ENCODE data around the gene CYTIP. TPM values are rescaled to one million over a fixed set of nuclear protein-coding genes. Genes with fewer than 3 reads are reported as not detected.
"Not testable (repeated sequence)": the region's sequence is repeated elsewhere in the genome, so short reads cannot be mapped to it uniquely, and the experiment has no call there.

CYTIP gene
- total RNA-seq, 1 donor from 2014 or later: 40.5 TPM

- intact Hi-C loops (cut with DNase I): no loop called here
- ATAC-seq: peak; percentile 20 to 32
- DNase-seq: peak; percentile 47
- H3K27me3 ChIP-seq (ENCODE audit: low read depth): no peaks in the 10 kb centered on the region
- no peaks in the 10 kb centered on the region for H3K36me3 ChIP-seq
- no peak for TF ChIP-seq CTCF (IDR thresholded peaks at IDR 0.05)
- H3K9me3 ChIP-seq: no peaks in the 10 kb centered on the region
- no peak overlapping the region for H3K4me3 ChIP-seq
- peak overlapping the region; percentile 40 for H3K27ac ChIP-seq
- peaks cover 36% of the 10 kb centered on the region for H3K4me1 ChIP-seq
These were observed 28.2 kb downstream of the CYTIP start for GRCh38 chr2:157415591-157416101.

GRCh38 chr2:157414050-157414449 lies 29.8 kb downstream of the CYTIP start:
- no peak for ATAC-seq

DNA sequence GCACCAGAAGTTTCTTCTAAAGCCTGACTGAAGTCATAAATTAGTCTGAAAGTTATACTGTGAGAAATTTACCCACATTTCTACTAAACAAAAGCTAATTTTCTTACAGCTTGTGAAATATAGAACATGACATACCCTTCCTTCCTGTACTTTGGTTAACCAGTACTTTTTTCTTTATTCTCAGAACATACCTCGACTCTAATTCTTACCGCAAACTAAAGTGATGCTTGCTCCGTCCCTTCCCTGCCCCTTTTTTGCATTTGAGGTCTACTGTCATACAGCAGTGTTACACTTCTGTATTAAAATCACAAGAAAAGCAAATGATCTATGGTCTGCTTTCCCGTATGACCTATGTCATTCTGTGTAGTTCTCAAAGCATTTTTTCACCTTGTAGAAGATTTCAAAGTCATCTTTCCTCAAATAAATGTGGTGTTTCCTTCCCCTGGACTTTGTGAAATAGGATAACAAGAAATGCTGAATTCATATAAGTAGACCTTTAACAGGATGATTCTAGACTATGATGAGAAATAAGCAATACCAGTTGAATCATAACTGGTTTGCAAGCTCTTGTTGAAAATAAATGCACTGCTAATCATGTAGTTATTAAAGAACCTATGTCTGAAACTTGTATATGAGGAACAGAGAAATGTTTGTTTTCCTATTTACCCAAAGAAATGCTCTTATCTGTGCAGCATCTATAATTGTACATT lies 30.4 kb downstream of the CYTIP start:
- Histone ChIP-seq H3K36me3 (no peaks in the 10 kb centered on the region), H3K9me3 (no peaks in the 10 kb centered on the region), H3K4me1 (peaks cover 20% of the 10 kb centered on the region), H3K27me3 (ENCODE audit: low read depth) (no peaks in the 10 kb centered on the region), H3K27ac (no peak overlapping the region), H3K4me3 (no peak overlapping the region)
- TF ChIP-seq CTCF (IDR thresholded peaks at IDR 0.05): no peak
- intact Hi-C loops (cut with DNase I): no loop called here
- ATAC-seq (peak; percentile 70 to 78), DNase-seq (no peak)

More at GRCh38 chr2:157414050-157414449, 29.8 kb downstream of the CYTIP start:
- intact Hi-C loops (cut with DNase I): no loop called here
- peaks cover 24% of the 10 kb centered on the region for H3K4me1 ChIP-seq
- DNase-seq: no peak
- H3K4me3 ChIP-seq: no peak overlapping the region
- no peak overlapping the region for H3K27ac ChIP-seq
- no peaks in the 10 kb centered on the region for H3K27me3 ChIP-seq (ENCODE audit: low read depth)
- no peaks in the 10 kb centered on the region for H3K36me3 ChIP-seq
- no peaks in the 10 kb centered on the region for H3K9me3 ChIP-seq
- TF ChIP-seq CTCF (IDR thresholded peaks at IDR 0.05): no peak

- Histone ChIP-seq H3K4me3 (no peak overlapping the region), H3K4me1 (peaks cover 8% of the 10 kb centered on the region), H3K9me3 (no peaks in the 10 kb centered on the region), H3K27me3 (ENCODE audit: low read depth) (no peaks in the 10 kb centered on the region), H3K27ac (no peak overlapping the region), H3K36me3 (no peaks in the 10 kb centered on the region)
- intact Hi-C loops (cut with DNase I): no loop called here
- no peak for TF ChIP-seq CTCF (IDR thresholded peaks at IDR 0.05)
- no peak for DNase-seq
- ATAC-seq: no peak
These were observed 32.1 kb downstream of the CYTIP start for GRCh38 chr2:157411624-157412336.

DNA sequence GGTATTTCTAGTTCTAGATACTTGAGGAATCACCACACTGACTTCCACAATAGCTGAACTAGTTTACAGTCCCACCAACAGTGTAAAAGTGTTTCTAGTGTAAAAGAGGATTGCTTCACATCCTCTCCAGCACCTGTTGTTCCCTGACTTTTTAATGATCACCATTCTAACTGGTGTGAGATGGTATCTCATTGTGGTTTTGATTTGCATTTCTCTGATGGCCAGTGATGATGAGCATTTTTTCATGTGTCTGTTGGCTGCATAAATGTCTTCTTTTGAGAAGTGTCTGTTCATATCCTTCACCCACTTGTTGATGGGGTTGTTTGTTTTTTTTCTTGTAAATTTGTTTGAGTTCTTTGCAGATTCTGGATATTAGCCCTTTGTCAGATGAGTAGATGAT lies 38.5 kb downstream of the CYTIP start:
- intact Hi-C loops (cut with DNase I); H3K27ac ChIP-seq; H3K9me3 ChIP-seq; H3K27me3 ChIP-seq (ENCODE audit: low read depth); H3K36me3 ChIP-seq; ATAC-seq; H3K4me1 ChIP-seq; H3K4me3 ChIP-seq; DNase-seq: not testable (repeated sequence)

GRCh38 chr2:157404363-157404762 lies 39.5 kb downstream of the CYTIP start:
- Histone ChIP-seq H3K4me3 (no peak overlapping the region), H3K36me3 (no peaks in the 10 kb centered on the region), H3K27ac (no peak overlapping the region), H3K27me3 (ENCODE audit: low read depth) (no peaks in the 10 kb centered on the region), H3K4me1 (no peaks in the 10 kb centered on the region), H3K9me3 (no peaks in the 10 kb centered on the region)
- DNase-seq: peak; percentile 24
- intact Hi-C loops (cut with DNase I): no loop called here
- ATAC-seq: peak; percentile 62 to 72
- TF ChIP-seq CTCF (IDR thresholded peaks at IDR 0.05): no peak

DNA sequence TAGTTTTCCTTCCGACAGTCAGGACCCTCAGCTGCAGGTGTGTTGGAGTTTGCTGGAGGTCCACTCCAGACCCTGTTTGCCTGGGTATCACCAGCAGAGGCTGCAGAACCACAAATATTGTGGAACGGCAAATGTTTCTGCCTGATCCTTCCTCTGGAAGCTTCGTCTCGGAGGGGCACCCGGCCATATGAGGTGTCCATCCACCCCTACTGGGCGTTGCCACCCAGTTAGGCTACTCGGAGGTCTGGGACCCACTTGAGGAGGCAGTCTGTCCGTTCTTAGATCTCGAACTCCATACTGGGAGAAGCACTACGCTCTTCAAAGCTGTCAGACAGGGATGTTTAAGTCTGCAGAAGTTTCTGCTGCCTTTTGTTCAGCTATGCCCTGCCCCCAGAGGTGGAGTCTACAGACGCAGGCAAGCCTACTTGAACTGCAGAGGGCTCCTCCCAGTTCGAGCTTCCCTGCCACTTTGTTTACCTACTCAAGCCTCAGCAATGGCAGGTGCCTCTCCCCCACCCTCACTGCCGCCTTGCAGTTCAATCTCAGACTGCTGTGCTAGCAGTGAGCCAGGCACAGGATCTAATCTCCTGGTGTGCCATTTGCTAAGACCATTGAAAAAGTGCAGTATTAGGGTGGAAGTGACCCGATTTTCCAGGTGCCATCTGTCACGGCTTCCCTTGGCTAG lies 40.9 kb downstream of the CYTIP start:
- intact Hi-C loops (cut with DNase I): not testable (repeated sequence)

More for the DNA sequence above, 40.9 kb downstream of the CYTIP start:
- not testable (repeated sequence) for ATAC-seq; H3K9me3 ChIP-seq; H3K27ac ChIP-seq; H3K4me3 ChIP-seq; H3K4me1 ChIP-seq; H3K36me3 ChIP-seq; H3K27me3 ChIP-seq (ENCODE audit: low read depth)
- DNase-seq: peak; percentile 21

Data from lower lobe of right lung (tissue), 2 donors.